ENCODE measurements around the gene OR51B5. TPM values are rescaled to one million over a fixed set of nuclear protein-coding genes. Genes with fewer than 3 reads are reported as not detected.

The OR51B5 gene
- total and polyA plus RNA-seq, 2 of the 4 experiments (the other 2 are of a cell fraction) = 0.09 to 0.54 TPM

GRCh38 chr11:5297721-5298323 lies 45.5 kb downstream of the OR51B5 start:
- peak overlapping the region; percentile 86 for H2BK120ac ChIP-seq (ENCODE audit: low read depth, low read length)
- H3K56ac ChIP-seq (ENCODE audit: extremely low read depth, insufficient read depth, low read length) = peak overlapping the region; percentile 50; the same call in 1 of the 2 replicates
- H2AFZ ChIP-seq (replicated peaks; ENCODE audit: low read length, poor library complexity) = no peak overlapping the region
- peak overlapping the region; percentile 46 to 74; a peak in 3 of 4 replicates for H4K8ac ChIP-seq (ENCODE audit: low read depth in 2 of 2, low read length in 2 of 2)
- no peaks in the 10 kb centered on the region for H3K27me3 ChIP-seq (ENCODE audit: control insufficient read depth, insufficient read depth, low read length)
- H4K91ac ChIP-seq (ENCODE audit: insufficient read depth, low read depth, low read length) = peak overlapping the region; percentile 70
- peak overlapping the region; percentile 68 for H3K4ac ChIP-seq (ENCODE audit: low read depth, low read length)
- H3K79me1 ChIP-seq (ENCODE audit: low read depth in 1 of 2, low read length in 2 of 2) = no peaks in the 10 kb centered on the region
- in situ Hi-C loops (cut with MboI; ENCODE audit: low sequenced_read_pairs) = no loop called here
- peak overlapping the region; percentile 41; the same call in 1 of the 2 replicates for H3K27ac ChIP-seq (ENCODE audit: insufficient read depth, low read length)
- peak overlapping the region; percentile 82; the same call in 1 of the 2 replicates for H3K18ac ChIP-seq (ENCODE audit: low read depth, low read length)
- H3K9me1 ChIP-seq (ENCODE audit: insufficient read depth, low read length) = no peaks in the 10 kb centered on the region; the same call in 1 of the 2 replicates
- H3K14ac ChIP-seq (replicated peaks; ENCODE audit: low read depth, low read length) = peak overlapping the region; percentile 50; the same call in 1 of the 2 replicates
- H3K4me1 ChIP-seq (ENCODE audit: control insufficient read depth, insufficient read depth, low read length) = peaks cover 7% of the 10 kb centered on the region; the same call in 1 of the 2 replicates
- peak overlapping the region; percentile 89 for H2BK5ac ChIP-seq (ENCODE audit: low read depth, low read length, poor library complexity, severe bottlenecking)
- H4K20me1 ChIP-seq (ENCODE audit: insufficient read depth, low read length) = no peaks in the 10 kb centered on the region
- CTCF ChIA-PET = interaction anchor here (1.3 kb wide), 1 partner anchor 93 kb away, joined by 4 read pairs; no protein-coding TSS in a partner anchor
- H3K9me3 ChIP-seq (ENCODE audit: control insufficient read depth, insufficient read depth, low read length) = no peaks in the 10 kb centered on the region
- TF ChIP-seq NFE2L2 (IDR thresholded peaks at IDR 0.05; ENCODE audit: low read depth, low read length) (no peak), RAD21 (IDR thresholded peaks at IDR 0.05; ENCODE audit: low read length) (no peak), USF2 (IDR thresholded peaks at IDR 0.05; ENCODE audit: low read depth, low read length) (no peak), POLR2A (IDR thresholded peaks at IDR 0.05; ENCODE audit: low read depth, low read length) (no peak), SMC3 (IDR thresholded peaks at IDR 0.05; ENCODE audit: low read depth, low read length) (no peak), MAFK (IDR thresholded peaks at IDR 0.05; ENCODE audit: low read depth, low read length) (no peak), FOS (IDR thresholded peaks at IDR 0.05; ENCODE audit: low read depth, low read length) (no peak), CEBPB (IDR thresholded peaks at IDR 0.05; ENCODE audit: low read depth, low read length) (no peak), MAZ (IDR thresholded peaks at IDR 0.05; ENCODE audit: borderline replicate concordance, low read depth, low read length) (no peak), CHD1 (IDR thresholded peaks at IDR 0.05; ENCODE audit: low read depth, low read length) (no peak)
- BruUV-seq (replicated peaks) = no TSS peak
- H2AK9ac ChIP-seq (replicated peaks; ENCODE audit: low read depth, low read length, poor library complexity) = no peak overlapping the region
- WGBS, 2 experiments (ENCODE audit: extremely low coverage in 2 of 2, insufficient read length in 1 of 2) = no CpG with 5 or more reads among the region's 4 CpGs
- H3K23ac ChIP-seq (ENCODE audit: low read depth, low read length) = peak overlapping the region; percentile 29; the same call in 1 of the 2 replicates
- H3K9ac ChIP-seq (ENCODE audit: low read depth, low read length) = 0 out of 2 replicates have a peak overlapping the region, but pooled peaks have one; percentile 7
- dilution Hi-C loops (cut with HindIII; ENCODE audit: low sequenced_read_pairs, unreplicated experiment) = no loop called here
- H3K4me2 ChIP-seq (ENCODE audit: low read depth, low read length) = no peak overlapping the region
- ATAC-seq (ENCODE audit: low read depth) (peak; percentile 81), DNase-seq (peak; percentile 65)
- H3K36me3 ChIP-seq (ENCODE audit: control insufficient read depth, insufficient read depth, low read length) = no peaks in the 10 kb centered on the region
- H2BK20ac ChIP-seq (ENCODE audit: low read depth, low read length) = peak overlapping the region; percentile 85
- H2BK15ac ChIP-seq (ENCODE audit: low read depth, low read length) = peak overlapping the region; percentile 37; the same call in 1 of the 3 replicates
- POLR2A ChIA-PET (ENCODE audit: unreplicated experiment) = no interaction called here
- no peak overlapping the region for H3K4me3 ChIP-seq (ENCODE audit: insufficient read depth, low read depth, low read length)
- peak overlapping the region; percentile 80; the same call in 1 of the 2 replicates for H4K5ac ChIP-seq (ENCODE audit: low read depth, low read length)
- H2AK5ac ChIP-seq (ENCODE audit: low read depth, low read length) = no peak overlapping the region; the same call in 1 of the 2 replicates
- intact Hi-C loops (cut with micrococcal nuclease) = no loop called here
